HG03280 (cell line): ENCODE data around the gene GUCY1A1.
A peak's percentile ranks its signal among the peaks of the same experiment; 100 is the strongest.
"Not testable (repeated sequence)": the region's sequence is repeated elsewhere in the genome, so short reads cannot be mapped to it uniquely, and the experiment has no call there.

Experiments used
- ATAC-seq: cut with Tn5 transposase; IDR thresholded peaks from one replicate; pipeline ENCODE4 v1.9.1; 2021; ENCODE audit warnings: mild to moderate bottlenecking, moderate library complexity; ENCODE audit not compliant: unreplicated experiment

GUCY1A1 gene, protein sequence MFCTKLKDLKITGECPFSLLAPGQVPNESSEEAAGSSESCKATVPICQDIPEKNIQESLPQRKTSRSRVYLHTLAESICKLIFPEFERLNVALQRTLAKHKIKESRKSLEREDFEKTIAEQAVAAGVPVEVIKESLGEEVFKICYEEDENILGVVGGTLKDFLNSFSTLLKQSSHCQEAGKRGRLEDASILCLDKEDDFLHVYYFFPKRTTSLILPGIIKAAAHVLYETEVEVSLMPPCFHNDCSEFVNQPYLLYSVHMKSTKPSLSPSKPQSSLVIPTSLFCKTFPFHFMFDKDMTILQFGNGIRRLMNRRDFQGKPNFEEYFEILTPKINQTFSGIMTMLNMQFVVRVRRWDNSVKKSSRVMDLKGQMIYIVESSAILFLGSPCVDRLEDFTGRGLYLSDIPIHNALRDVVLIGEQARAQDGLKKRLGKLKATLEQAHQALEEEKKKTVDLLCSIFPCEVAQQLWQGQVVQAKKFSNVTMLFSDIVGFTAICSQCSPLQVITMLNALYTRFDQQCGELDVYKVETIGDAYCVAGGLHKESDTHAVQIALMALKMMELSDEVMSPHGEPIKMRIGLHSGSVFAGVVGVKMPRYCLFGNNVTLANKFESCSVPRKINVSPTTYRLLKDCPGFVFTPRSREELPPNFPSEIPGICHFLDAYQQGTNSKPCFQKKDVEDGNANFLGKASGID

DNA sequence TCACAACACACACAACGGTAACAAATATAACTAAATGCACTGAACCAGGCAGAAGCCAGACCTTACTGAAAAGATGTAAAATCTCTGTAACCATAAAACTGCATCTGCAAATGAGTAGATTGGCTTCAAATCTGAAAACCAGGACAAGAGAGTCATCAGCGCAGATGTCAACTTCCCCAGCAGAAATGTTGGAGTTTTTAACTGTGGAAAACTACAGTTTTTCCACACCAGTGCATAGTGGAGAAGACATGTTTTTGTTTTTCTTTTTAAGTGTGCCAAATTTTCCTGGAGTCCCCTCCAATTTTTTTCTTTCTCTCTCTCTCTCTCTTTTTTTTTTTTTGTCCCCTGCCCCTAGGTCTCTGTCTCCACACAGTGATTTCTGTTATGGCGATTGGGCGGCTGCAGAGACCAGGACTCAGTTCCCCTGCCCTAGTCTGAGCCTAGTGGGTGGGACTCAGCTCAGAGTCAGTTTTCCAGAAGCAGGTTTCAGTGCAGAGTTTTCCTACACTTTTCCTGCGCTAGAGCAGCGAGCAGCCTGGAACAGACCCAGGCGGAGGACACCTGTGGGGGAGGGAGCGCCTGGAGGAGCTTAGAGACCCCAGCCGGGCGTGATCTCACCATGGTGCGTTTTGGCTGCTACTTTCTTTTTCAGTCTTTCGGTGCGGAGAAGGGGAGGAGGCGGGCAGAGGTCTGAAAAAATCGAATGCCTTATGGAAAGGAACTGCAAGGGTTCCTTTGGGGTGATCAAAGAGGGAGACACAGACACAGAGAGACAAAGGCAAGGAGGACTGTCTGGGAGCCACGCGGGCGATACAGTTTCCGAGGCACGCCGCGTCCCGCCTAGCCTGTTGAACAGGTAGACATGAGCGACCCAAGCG lies at the start of gene GUCY1A1:
GUCY1A1 (plus strand) TSS at position 505 of the 878 bp plus-strand sequence. CDS start 30,020 bp downstream, outside the sequence.
- ATAC-seq, result peak; percentile 26

DNA sequence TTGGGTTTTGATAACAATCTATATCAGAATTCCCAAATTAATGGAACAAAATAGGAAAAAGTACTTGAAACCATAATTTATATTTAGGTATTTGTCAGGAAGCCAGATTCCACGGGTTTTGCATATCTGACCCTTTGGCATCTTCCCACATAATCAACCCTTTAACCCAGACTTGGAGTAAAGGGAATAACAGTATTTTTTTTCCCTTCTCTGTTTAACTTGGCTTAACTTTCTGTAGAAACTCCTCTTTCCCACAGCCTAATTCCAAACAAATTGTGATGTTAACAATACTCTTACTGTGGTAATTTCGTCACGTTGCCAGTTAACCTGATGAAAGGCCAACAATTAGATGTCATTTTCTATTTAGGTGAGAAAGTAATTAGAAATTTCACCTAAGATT lies 49.4 kb upstream of the GUCY1A1 start:
- no peak for ATAC-seq

DNA sequence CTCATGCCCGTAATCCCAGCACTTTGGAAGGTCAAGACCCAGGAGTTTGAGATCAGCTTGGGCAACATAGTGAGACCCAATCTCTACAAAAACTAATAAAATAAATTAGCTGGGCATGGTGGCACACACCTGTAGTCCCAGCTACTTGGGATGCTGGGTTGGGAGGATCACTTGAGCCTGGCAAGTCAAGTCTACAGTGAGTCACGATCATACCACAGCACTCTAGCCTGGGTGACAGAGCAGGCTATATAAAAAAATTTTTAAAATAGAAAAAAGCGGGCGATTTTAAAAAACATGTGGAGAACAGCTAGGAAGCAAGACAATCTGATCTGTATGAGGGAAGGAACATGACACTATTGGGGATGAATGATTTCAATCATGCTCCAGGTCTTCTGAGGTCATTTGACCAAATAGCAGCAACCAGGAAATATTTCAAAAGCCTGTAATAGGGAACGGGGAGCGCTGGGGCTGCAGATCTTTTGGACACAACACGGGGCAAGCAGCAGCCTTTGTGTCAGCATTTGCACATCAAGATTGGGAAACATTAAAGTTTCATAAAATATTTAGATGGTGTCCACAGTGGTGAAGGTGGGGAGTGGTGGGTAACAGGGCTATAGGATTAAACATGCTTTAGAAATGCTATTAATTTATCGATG lies 48.3 kb upstream of the GUCY1A1 start:
- no peak for ATAC-seq

DNA sequence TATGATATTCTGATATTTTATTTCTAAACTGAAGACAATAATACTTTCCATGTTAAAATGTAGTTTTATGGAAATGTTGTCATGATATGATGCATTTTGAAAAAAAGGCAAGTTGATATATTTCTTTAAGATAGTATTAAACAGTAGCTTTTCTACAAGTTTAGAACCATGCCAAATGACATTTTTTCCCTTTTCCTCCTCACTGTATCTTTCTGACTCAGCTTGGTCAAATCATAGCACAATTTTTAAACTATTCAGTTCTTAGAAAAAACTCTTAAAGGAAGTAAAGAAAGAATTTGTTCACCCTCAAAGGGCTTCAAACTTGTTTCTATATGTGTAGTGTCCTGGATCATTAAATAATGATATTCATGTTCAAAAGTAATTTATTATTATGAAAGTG lies 46.0 kb upstream of the GUCY1A1 start:
- no peak for ATAC-seq

DNA sequence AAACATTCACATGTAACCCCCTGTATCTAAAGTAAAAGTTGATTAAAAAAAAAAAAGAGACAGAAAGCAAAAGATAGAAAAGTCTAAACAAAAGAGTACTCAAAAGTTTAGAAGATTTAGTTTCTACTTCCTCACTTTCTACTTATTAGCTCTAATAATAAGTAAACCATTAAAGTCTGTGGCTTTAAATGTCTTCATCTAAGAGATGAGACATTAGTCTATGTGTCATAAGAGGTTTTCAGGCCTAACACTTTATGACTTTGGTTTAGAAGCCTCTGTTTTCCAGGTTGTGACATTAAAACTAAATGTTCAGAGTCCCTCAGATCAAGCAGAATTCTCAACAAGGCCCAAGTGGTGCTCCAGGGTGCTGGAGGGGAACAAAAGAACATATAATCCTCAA lies 42.2 kb upstream of the GUCY1A1 start:
- peak; percentile 83 for ATAC-seq

DNA sequence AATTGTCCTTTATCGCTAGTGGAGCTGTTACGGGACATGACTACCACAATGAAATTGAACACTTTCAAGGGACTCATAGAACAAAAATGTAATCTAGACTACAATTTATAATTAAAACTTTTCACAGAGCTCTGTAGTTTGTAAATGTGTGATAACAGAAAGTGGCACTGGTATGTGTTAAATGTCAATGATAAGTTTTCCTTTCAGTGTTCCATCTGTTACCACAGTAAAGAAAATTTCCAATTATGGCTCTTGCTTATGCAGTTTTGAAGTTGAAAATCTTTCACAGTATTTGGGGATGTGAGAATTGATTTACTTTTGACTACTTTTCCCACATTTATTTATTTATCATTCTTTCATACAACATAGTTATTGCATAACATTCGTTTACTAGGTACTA lies 40.1 kb upstream of the GUCY1A1 start:
- ATAC-seq, result no peak

DNA sequence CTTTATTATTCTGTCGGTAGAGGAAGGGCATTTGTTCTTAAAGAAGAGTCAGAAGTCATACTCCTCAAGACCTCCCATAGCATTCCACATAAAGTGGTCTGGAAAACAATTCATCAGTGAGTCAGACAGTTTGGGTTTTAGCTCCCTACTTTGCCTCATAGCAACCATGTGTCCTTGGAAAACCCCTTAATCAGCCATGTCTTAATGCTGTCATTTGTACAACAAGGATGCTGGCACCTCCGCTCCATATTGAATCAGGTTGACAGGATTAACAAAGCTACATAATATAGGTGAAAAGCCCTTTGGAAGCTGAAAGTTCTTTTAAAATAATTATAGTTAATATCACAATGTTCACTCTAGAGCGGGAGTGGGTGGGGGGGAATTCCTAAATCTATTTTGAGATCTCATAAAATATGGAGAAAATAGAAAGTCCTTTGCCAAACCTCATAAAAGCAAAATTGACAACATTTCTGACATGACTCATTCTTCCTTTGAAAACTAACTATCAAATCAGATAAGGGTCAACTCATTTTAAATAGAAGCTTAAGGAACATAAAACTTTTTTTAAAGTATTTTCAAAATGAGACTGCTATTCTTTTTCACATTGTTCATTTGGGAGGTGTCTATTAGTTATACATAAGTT lies 37.3 kb upstream of the GUCY1A1 start:
- no peak for ATAC-seq

DNA sequence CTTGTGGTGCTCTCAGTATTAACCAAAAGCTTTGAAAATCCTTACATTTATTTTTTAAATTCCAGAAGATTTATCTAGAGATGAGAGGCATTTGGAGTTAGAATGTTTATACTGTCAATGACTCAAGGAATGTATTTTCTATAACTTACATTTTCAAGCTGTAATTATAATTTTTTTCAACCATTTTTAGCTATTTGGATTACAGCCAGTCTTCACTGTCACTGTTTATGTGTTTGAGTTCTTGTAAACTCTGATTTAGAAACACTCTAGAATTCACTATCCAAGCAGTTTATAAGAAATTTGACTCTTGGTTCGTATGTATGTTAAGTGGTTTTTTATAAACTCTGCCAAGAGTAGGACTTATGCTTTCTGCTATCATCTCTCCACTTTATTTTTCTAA lies 36.7 kb upstream of the GUCY1A1 start:
- ATAC-seq, result no peak

DNA sequence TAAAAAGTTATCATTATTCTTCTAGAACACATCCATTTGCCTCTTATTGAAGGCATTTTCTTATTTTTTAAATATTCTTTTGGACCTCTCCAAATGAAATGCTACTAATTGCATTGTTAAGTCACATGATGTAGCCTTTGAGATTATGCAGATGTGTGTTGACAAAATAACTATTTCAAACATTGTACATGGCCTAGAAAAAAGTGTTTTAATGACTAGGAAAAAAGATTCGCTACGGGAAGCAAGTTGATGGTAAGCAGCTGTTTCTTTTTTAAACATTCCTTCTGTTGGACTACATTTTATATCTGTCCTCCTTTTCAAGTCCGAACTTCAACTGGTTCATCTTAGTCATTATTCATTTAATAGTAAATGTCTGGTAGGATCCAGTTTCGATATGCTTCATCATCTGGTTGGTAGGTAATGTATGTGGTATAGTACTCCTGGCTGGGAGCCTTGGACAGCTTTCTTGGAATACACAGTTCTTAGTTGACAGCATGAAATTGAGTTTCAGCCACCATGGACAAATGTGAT lies 34.3 kb upstream of the GUCY1A1 start:
- no peak for ATAC-seq

DNA sequence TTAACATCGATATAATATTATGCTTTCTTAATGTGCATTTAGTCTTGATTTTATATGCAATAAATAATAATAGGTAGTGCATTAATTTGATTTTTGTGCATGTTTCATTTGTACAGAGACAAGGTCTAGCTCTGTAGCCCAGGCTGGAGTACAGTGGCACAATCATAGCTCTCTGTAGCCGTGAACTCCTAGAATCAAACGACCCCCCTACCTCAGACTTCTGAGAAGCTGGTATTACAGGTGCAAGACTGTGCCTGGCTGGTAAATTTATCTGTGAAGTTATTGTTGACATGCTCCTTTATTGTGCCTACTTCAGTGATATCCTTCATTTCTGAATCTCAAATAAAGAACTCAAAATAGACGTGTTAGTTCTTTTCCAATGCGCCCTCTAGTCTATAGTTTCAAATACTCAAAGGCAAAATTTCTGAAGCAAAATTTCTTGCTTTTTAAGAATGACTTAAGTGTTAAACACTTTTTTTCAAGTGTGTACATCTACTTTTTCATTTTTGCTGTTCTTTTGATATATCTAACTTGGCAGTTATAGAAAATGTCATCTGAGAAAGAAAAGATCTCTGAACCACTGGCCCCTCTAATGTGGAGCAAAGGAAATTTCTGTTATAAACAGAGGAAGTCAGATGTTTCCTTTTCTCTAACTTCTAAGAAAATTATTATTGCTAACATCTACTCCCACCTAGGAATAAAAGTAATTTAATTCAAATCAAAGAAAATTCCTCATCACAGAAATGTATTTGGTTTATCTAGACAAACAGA lies 28.3 kb upstream of the GUCY1A1 start:
- ATAC-seq, result no peak

DNA sequence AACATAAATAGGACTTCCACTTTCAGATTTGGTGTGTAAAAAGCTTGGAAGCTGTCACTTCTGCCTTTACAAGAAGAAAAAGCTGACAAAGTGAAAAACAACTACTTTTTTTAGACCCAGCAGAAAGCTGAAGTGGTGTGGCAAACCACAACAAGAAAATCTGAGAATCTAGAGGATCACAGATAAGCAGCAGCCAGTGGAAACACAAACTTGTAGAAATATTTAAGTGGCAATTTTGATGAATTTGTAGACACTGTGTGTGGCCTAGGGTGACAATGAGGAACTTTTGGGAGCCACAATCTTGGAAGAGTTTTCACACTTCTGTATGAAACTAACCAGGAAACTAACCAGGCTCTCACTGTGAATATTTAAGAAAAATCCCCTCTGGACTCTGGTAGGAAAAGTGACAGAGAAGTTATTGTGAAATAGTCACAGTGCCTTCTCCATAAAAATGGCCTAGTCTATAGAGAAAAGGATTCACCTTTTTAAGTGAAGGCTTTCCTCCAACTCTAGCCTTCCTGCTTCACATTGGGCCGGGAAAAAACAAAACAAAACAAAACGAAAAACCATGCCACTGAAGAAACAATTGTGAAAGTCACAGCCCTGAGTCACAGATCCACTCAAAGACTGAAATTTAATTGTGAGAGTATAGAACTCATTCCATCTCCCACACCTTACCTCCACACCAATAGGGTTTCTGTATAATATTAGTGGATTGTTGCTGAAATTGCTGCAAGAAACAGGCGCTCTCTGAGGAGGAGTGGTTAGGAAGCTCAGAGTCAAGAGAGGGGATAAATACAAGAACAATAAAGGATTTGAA lies 26.7 kb upstream of the GUCY1A1 start:
- peak; percentile 85 for ATAC-seq

DNA sequence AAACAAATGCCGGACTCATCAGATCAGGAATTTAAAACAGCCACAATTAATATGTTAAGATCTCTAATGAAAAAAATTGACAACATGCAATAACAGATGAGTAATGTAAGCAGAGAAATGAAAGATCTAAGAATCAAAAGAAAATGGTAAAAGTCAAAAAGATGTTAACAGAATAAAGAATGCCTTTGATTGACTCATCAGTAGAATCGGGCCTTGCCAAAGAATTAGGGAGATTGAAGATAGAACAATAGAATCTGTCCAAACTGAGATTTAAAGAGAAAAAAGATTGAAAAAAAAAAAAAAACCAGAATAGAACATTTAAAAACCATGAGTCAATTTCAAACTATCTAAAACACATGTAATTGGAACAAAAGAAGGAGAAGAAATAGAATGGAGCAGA lies 25.9 kb upstream of the GUCY1A1 start:
- no peak for ATAC-seq

DNA sequence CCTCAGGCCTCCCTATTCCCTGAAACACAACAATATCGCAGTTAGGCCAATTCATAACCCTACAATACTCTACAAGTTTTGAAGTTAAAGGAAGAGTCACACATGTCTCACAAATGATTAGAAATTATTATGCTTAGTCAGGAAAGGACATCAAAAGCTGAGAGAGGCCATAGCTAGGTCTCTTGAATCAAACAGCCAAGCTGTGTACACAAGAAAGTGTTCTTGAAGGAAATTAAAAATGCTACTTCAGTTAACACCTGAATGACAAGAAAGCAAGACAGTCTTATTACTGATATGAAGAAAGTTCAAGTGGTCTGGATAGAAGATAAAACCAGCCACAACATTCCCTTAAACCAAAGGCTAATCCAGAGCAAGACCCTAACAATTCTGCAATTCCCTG lies 23.6 kb upstream of the GUCY1A1 start:
- no peak for ATAC-seq

DNA sequence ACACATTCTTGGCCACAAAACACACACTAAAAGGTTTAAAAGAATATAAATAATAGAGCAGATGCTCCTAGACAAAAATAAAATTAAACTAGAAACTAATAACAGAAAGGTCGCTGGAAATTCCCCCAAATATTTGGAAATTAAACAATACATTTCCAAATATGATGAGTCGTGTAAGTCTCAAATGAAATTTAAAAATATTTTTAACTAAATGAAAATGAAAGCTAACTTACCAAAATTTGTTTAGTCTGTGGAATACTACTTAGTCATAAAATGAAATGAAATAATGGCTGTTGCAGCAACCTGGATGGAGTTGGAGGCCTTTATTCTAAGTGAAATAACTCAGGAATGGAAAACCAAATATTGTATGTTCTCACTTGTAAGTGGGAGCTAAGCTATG lies 20.6 kb upstream of the GUCY1A1 start:
- ATAC-seq, result no peak

DNA sequence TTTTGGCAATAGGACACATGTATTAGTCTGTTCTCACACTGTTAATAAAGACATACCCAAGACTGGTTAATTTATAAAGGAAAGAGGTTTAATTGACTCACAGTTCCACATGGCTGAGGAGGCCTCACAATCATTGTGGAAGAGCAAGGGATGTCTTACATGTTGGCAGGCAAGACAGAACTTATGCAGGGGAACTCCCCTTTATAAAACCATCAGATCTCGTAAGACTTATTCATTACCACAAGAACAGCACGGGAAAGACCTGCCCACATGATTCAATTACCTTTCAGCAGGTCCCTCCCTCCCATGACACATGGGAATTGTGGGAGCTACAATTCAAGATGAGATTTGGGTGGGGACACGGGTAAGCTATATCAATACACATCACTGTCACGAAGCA lies 15.9 kb upstream of the GUCY1A1 start:
- not testable (repeated sequence) for ATAC-seq

DNA sequence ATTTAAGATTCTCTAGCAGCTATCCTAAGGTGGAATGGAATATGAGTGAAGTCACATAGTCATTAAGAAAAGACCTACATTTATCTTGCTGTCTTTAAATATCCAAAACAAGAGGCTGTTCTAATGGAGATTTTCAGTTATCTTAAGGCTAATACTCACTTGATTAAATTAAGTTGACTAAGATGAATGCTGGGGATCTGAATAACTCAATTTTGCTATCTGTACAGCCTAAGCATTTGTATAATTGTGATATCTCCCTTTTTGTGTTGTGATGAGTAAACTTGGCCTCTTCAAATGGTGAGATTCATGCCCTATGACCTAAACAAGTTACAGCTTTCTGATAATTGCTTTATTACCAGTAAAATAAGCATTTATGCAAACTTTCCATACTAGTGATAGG lies 13.6 kb upstream of the GUCY1A1 start:
- ATAC-seq, result no peak

DNA sequence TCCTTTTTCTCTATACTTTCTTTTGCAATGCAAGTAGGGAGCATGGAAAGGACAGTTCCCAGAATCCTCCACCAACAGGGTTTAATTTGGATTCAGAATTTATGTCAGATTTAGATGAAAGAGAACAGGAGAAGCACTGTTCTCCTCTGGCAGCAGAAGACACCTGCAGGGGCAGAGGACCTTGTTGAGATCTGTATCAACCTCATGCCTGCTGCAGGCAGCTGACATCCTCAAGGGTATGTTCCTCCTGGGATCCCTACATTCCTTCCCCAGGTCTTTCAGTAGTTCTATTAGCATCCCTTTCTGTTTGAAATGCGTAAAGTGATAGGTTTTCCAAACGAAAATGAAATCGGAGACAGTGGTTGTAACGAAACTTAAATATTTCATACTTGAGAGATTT lies 10.6 kb upstream of the GUCY1A1 start:
- no peak for ATAC-seq

DNA sequence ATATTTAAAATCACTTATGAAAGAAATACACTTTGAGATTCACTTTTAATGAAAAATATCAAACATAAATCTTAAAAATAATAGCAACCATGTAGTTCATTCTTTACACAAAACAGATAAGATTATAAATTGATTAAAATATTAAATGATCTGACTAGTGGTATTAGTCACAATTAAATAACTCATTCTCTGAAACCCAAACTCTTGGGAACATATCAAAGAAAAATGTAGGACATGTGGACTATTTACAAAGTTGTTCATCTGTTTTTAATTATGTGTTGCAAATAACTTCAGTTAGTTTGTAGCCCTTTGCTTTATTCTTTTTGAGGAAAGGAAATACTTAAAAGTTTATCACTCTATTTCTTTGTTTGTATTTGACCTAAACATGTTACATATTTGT lies 9.5 kb upstream of the GUCY1A1 start:
- ATAC-seq, result no peak
